Pancreas (tissue), 10 donors: Measurements from ENCODE around the gene RPS10. TPM values are rescaled to one million over a fixed set of nuclear protein-coding genes. Genes with fewer than 3 reads are reported as not detected.
A peak's percentile ranks its signal among the peaks of the same experiment; 100 is the strongest.
"Not testable (repeated sequence)": the region's sequence is repeated elsewhere in the genome, so short reads cannot be mapped to it uniquely, and the experiment has no call there.

Experiments
- ATAC-seq, 4 donors: fragments of 200-7000 bp; cut with Tn5 transposase; one replicate each; pipeline versions ENCODE4 v1.8.0 to v1.9.1; 2020; ENCODE audit warnings: mild to moderate bottlenecking in 4 of 4, moderate library complexity in 4 of 4
- DNase-seq, 6 donors: peaks; one replicate each; pipeline ENCODE4 v3.0.0-alpha.2; 2020
- FAIRE-seq: peaks from 2 replicates; lab custom pipeline; 2012; peaks lifted over from hg19 to GRCh38; lab: Jason Lieb, UNC
- H3K27ac ChIP-seq, 4 donors: fragments of 200-600 bp; sonication (generic); 1 replicate in 3 of 4; 2 replicates in 1 of 4; pipeline versions ENCODE4 v1.5.0 to v1.8.0; 2020
- H3K27me3 ChIP-seq, 4 donors: fragments of 200-600 bp; one replicate each; pipeline ENCODE4 v1.8.0; 2021
- H3K36me3 ChIP-seq, 3 donors: fragments of 200-600 bp; sonication (generic) in 1 of 3; one replicate each; pipeline versions ENCODE4 v1.5.0 to v1.8.0; 2020 to 2021
- H3K4me1 ChIP-seq, 3 donors: fragments of 200-600 bp; one replicate each; pipeline ENCODE4 v1.8.0; 2021
- H3K4me3 ChIP-seq, 4 donors: fragments of 200-600 bp; sonication (generic) in 2 of 4; one replicate each; pipeline versions ENCODE4 v1.5.0 to v1.8.0; 2020 to 2021
- H3K9me3 ChIP-seq, 4 donors: fragments of 200-600 bp; one replicate each; pipeline ENCODE4 v1.8.0; 2021
- WGBS, 2 donors: extraction: QIAGEN DNeasy Blood & Tissue Kit; methylation state at CpG; one replicate each; pipeline ENCODE4 v1.1.7; 2013; 5-methylcytosine and 5-hydroxymethylcytosine counted together
- intact Hi-C, 3 donors: fragments of 100-400 bp; cut with DNase I; formaldehyde crosslinking; loops; one replicate each; pipeline versions ENCODE4 v1.11.1 to v1.14.2; 2022
- polyA plus RNA-seq, 2 donors: library from polyadenylated mRNA; stranded (reverse); fragments of 200-250 nt; gene quantifications; one replicate each; pipeline ENCODE4 v1.2.3, GENCODE V29; 2013
- total RNA-seq, 6 donors: library from RNA; stranded (reverse); fragmentation: NEBNext Ultra II Directional in 4 of 6; extraction: Animal tissue kit (Norgen Biotek cat#: 25700) in 4 of 6; gene quantifications; one replicate each; pipeline versions ENCODE4 v1.2.1 to v1.2.4, GENCODE V29; 2021 to 2023
- TF ChIP-seq, protein P1 (sequence below), 4 donors: fragments of 200-600 bp; sonication (generic) in 3 of 4; IDR thresholded peaks; one replicate each; pipeline versions ENCODE4 v1.5.0 to v1.8.0; 2021; ENCODE audit warnings: antibody characterized with exemption in 4 of 4
- donor health status: healthy with polysubstance abuse.
- donor health status: DM: no; HTN: no; CAD: no; lungs with moderate emphysema.
- donor health status: DM: no; HTN: no; CAD: no.
- donor health status: control.
- donor health status: control.
- donor health status: Bipolar disorder and iron deficiency.
- donor health status: DM: yes; HTN: yes; CAD: no.
- donor health status: DM: no; HTN: no; CAD: no.
- donor health status: DM: no; HTN: no; CAD: no.
- donor health status: DM: yes; HTN: yes; CAD: no.

RPS10 gene
- total and polyA plus RNA-seq, 8 donors = 565 to 1,334 (median 997) TPM

DNA sequence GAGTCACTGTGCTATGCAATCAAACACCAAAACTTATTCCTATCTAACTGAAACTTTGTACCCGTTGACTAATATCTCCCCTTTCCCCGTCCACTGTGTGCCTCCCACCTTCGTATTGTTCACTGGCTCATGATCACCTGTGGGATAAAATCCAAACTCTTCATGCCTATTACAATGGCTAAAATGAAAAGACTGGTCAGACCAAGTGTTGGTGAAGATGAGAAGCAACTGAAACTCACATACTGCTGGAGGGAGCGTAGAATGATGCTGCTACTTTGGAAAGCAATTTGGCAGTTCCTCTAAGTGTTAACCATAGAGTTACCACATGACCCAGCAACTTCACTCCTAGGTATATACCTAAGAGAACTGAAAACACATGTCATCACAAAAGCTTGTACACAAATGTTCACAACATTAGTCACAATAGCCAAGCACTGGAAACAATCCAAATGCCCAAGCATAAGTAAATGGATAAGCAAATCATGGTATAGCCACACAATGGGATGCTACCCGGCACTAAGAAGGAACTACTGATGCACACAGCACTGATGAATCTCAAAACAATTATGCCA lies 13.1 kb downstream of the RPS10 start:
- DNase-seq (no peak), FAIRE-seq (no peak), ATAC-seq (no peak)
- TF ChIP-seq, protein P1, sequence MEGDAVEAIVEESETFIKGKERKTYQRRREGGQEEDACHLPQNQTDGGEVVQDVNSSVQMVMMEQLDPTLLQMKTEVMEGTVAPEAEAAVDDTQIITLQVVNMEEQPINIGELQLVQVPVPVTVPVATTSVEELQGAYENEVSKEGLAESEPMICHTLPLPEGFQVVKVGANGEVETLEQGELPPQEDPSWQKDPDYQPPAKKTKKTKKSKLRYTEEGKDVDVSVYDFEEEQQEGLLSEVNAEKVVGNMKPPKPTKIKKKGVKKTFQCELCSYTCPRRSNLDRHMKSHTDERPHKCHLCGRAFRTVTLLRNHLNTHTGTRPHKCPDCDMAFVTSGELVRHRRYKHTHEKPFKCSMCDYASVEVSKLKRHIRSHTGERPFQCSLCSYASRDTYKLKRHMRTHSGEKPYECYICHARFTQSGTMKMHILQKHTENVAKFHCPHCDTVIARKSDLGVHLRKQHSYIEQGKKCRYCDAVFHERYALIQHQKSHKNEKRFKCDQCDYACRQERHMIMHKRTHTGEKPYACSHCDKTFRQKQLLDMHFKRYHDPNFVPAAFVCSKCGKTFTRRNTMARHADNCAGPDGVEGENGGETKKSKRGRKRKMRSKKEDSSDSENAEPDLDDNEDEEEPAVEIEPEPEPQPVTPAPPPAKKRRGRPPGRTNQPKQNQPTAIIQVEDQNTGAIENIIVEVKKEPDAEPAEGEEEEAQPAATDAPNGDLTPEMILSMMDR (IDR thresholded peaks at IDR 0.05) = no peak
- Histone ChIP-seq H3K27ac (no peak overlapping the region), H3K27me3 (no peaks in the 10 kb centered on the region), H3K4me3 (no peak overlapping the region), H3K36me3 (peaks cover 3 to 10% (median 3%) of the 10 kb centered on the region in 3 donors), H3K4me1 (peaks cover 6 to 11% (median 8%) of the 10 kb centered on the region in 3 donors), H3K9me3 (no peaks in the 10 kb centered on the region)
- 83 to 94% methylated on average over 5 of the region's 5 CpGs for WGBS, 2 donors
- intact Hi-C loops = loop anchor here in 1 of 3 donors (10.0 kb wide), 1 partner anchor 168 kb away; the partner anchor contains the start of gene SMIM29

DNA sequence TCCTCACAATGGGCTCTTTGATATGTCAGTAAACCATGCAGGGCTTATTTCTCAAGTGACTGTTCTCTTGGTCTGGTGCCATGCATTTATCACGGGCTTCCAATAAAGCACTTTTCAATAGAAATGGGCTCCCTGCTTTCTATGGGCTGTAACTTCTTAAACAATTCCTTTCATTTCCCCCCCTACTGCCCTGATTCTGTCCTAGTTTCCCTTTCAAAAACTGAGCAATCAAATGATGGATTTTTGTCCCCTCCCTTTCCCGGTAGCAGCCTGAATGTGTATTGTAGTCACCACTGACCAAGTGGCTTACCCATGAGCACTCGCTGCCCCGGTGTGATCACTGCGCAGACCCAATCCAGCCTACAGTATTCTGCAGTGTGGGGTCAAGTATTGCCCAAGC lies 13.9 kb downstream of the RPS10 start:
- Histone ChIP-seq H3K9me3 (no peaks in the 10 kb centered on the region), H3K36me3 (peaks cover 0 to 4% (median 0%) of the 10 kb centered on the region in 3 donors), H3K27me3 (no peaks in the 10 kb centered on the region), H3K4me3 (no peak overlapping the region), H3K4me1 (peaks cover 6 to 11% (median 8%) of the 10 kb centered on the region in 3 donors), H3K27ac (no peak overlapping the region)
- no peak for DNase-seq
- no peak for ATAC-seq
- 70 to 71% methylated on average over 5 of the region's 5 CpGs for WGBS, 2 donors
- intact Hi-C loops = loop anchor here in 1 of 3 donors (10.0 kb wide), 1 partner anchor 167 kb away; the partner anchor contains the start of gene SMIM29
- no peak for FAIRE-seq
- TF ChIP-seq, protein P1 (IDR thresholded peaks at IDR 0.05) = no peak

DNA sequence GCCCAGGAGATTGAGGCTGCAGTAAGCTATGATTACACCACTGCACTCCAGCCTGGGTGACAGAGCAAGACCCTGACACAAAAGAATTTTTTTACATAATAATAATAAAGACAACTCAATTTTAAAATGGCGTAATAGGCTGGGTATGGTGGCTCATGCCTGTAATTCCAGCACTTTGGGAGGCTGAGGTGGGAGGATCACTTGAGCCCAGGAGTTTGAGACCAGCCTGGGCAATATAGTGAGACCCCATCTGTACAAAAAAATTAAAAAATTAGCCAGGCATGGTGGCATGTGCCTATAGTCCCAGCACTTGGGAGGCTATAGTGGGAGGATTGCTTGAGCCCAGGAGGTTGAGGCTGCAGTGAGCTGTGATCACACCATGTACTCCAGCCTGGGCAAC lies 18.0 kb downstream of the RPS10 start:
- intact Hi-C loops, H3K36me3 ChIP-seq, ATAC-seq, H3K9me3 ChIP-seq, H3K27me3 ChIP-seq, H3K27ac ChIP-seq, H3K4me1 ChIP-seq, FAIRE-seq, H3K4me3 ChIP-seq: not testable (repeated sequence)
- WGBS, 2 donors = 98 to 100% methylated on average over 1 of the region's 1 CpG
- peak in 1 of 6 donors; percentile 1 for DNase-seq

DNA sequence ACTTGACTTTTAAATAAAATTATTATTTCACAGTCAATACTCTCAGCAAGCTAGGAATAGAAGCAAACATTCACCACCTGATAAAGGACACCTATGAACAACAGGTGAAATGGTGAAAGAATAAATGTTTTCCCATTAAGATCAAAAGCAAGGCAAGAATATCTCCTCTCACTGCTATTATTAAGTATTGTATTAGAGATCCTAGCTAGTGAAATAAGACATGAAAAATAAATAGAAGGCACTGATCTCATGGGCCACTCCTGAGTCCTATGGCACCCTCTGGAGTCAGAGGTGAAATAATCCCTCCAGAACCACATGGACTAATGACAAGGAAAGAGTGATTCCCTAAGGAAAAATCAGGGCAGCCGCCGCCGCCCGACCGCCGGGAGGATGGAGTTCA lies 29.4 kb downstream of the RPS10 start:
- DNase-seq = no peak
- Histone ChIP-seq H3K9me3 (no peaks in the 10 kb centered on the region), H3K36me3 (no peaks in the 10 kb centered on the region), H3K27me3 (no peaks in the 10 kb centered on the region), H3K4me3 (no peak overlapping the region), H3K27ac (no peak overlapping the region), H3K4me1 (peaks cover 0 to 5% (median 4%) of the 10 kb centered on the region in 3 donors)
- no peak for FAIRE-seq
- ATAC-seq = no peak
- TF ChIP-seq, protein P1 (IDR thresholded peaks at IDR 0.05) = no peak
- intact Hi-C loops = no loop called here
- 93 to 99% methylated on average over 6 of the region's 6 CpGs for WGBS, 2 donors

DNA sequence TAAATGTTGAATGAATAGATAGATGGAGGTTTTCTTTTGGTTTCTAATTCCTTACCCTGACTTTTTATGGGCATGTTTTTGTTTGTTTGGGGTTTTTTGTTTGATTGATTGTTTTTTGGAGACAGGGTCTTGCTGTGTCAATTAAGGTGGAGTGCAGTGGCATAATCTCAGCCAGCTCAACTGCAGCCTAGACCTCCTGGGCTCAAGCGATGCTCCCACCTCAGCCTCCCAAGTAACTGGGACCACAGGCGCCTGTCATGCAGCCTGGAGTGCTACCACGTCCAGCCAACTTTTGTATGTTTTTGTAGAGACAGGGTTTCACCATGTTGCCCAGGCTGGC lies 31.9 kb downstream of the RPS10 start:
- TF ChIP-seq, protein P1 (IDR thresholded peaks at IDR 0.05) = no peak

More for the DNA sequence above, 31.9 kb downstream of the RPS10 start:
- Histone ChIP-seq H3K27ac (peak overlapping the region in 1 of 4 donors; percentile 5), H3K27me3 (no peaks in the 10 kb centered on the region), H3K4me3 (no peak overlapping the region), H3K4me1 (peaks cover 0 to 13% (median 11%) of the 10 kb centered on the region in 3 donors), H3K36me3 (no peaks in the 10 kb centered on the region), H3K9me3 (no peaks in the 10 kb centered on the region)
- FAIRE-seq = no peak
- WGBS, 2 donors = 84 to 88% methylated on average over 3 of the region's 3 CpGs
- no peak for DNase-seq
- ATAC-seq = no peak
- intact Hi-C loops = no loop called here
